Ishikawa (cell line): ENCODE results near the gene GLCCI1.

ENCODE experiments used
- CREB1 ChIP-seq: IDR thresholded peaks from 2 replicates; pipeline ENCODE4 v1.6.1; 2012; ENCODE audit warnings: low read depth
- EGR1 ChIP-seq: IDR thresholded peaks from 2 replicates; pipeline ENCODE4 v1.6.1; 2012
- FOXM1 ChIP-seq: IDR thresholded peaks from 2 replicates; pipeline ENCODE4 v1.6.1; 2012; ENCODE audit warnings: low read depth, borderline replicate concordance
- RAD21 ChIP-seq: IDR thresholded peaks from 2 replicates; pipeline ENCODE4 v1.6.1; 2012; ENCODE audit warnings: low read depth
- REST ChIP-seq: IDR thresholded peaks from 2 replicates; pipeline ENCODE4 v1.6.1; 2012; ENCODE audit warnings: low read depth, mild to moderate bottlenecking
- TAF1 ChIP-seq: IDR thresholded peaks from 2 replicates; pipeline ENCODE4 v1.6.1; 2012; ENCODE audit warnings: low read depth, mild to moderate bottlenecking
- ZBTB7A ChIP-seq: IDR thresholded peaks from 2 replicates; pipeline ENCODE4 v1.6.1; 2012; ENCODE audit warnings: low read depth
- TF ChIP-seq, protein P1 (sequence below): IDR thresholded peaks from 2 replicates; pipeline ENCODE4 v1.6.1; 2012

- TF ChIP-seq REST, result no peak
- no peak for TF ChIP-seq TAF1
- TF ChIP-seq EGR1, result no peak
- TF ChIP-seq CREB1, result no peak
- no peak for TF ChIP-seq ZBTB7A
- TF ChIP-seq, protein P1, sequence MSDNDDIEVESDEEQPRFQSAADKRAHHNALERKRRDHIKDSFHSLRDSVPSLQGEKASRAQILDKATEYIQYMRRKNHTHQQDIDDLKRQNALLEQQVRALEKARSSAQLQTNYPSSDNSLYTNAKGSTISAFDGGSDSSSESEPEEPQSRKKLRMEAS, result no peak
- TF ChIP-seq RAD21, result no peak
- TF ChIP-seq FOXM1, result no peak
These were observed 87.8 kb downstream of the GLCCI1 start for GRCh38 chr7:8056439-8056838.
